H1 (cell line): ENCODE results near the gene GRAMD4.

Experiments
- ATF3 ChIP-seq: IDR thresholded peaks from 2 replicates; pipeline ENCODE4 v1.6.1; 2011; ENCODE audit warnings: low read depth, mild to moderate bottlenecking, low read length; ENCODE audit not compliant: insufficient read depth
- BRCA1 ChIP-seq: IDR thresholded peaks from 2 replicates; pipeline ENCODE4 v1.6.1; 2012; ENCODE audit warnings: low read depth, low read length, improper control_type of control experiment
- CBX8 ChIP-seq: fragments of 300-800, 300-1000 bp; sonication (generic); IDR thresholded peaks from 2 replicates; pipeline ENCODE4 v1.7.1; 2016; ENCODE audit warnings: low read depth, low read length, borderline replicate concordance
- CTCF ChIP-seq, 3 experiments: IDR thresholded peaks; 1 replicate in 2 of 3; 2 replicates in 1 of 3; pipeline versions ENCODE4 v1.5.1 to v1.6.1; 2011; ENCODE audit warnings: low read length in 3 of 3, mild to moderate bottlenecking in 3 of 3, inconsistent platforms in 2 of 3, low read depth in 1 of 3, moderate library complexity in 1 of 3; ENCODE audit not compliant: insufficient read depth in 1 of 3; ENCODE audit errors: control extremely low read depth in 1 of 3
- GABPA ChIP-seq: IDR thresholded peaks from 2 replicates; pipeline ENCODE4 v1.6.1; 2011; ENCODE audit warnings: mild to moderate bottlenecking, low read length, moderate library complexity, borderline replicate concordance; ENCODE audit not compliant: insufficient read depth
- HDAC2 ChIP-seq, 2 experiments: fragments of 300-600 bp in 1 of 2; sonication (generic) in 1 of 2; IDR thresholded peaks; 2 replicates each; pipeline ENCODE4 v1.6.1; 2011 to 2012; ENCODE audit warnings: low read depth in 2 of 2, low read length in 2 of 2, mild to moderate bottlenecking in 2 of 2, moderate library complexity in 2 of 2, borderline replicate concordance in 1 of 2, inconsistent platforms in 1 of 2
- NRF1 ChIP-seq: IDR thresholded peaks from 2 replicates; pipeline ENCODE4 v1.6.1; 2011; ENCODE audit warnings: mild to moderate bottlenecking, low read depth, low read length, improper control_type of control experiment
- POLR2A ChIP-seq, 2 experiments: IDR thresholded peaks; 1 replicate in 1 of 2; 2 replicates in 1 of 2; pipeline ENCODE4 v1.6.1; 2011; ENCODE audit warnings: low read depth in 2 of 2, low read length in 2 of 2, mild to moderate bottlenecking in 2 of 2; ENCODE audit errors: control extremely low read depth in 1 of 2
- RAD21 ChIP-seq, 2 experiments: IDR thresholded peaks in 1 of 2; conservative IDR thresholded peaks in 1 of 2; 2 replicates each; pipeline ENCODE4 v1.6.1; 2011; ENCODE audit warnings: low read depth in 2 of 2, low read length in 2 of 2, improper control_type of control experiment in 1 of 2, inconsistent platforms in 1 of 2, mild to moderate bottlenecking in 1 of 2, moderate library complexity in 1 of 2
- SP1 ChIP-seq: IDR thresholded peaks from 2 replicates; pipeline ENCODE4 v1.6.1; 2011; ENCODE audit warnings: low read depth, low read length
- USF2 ChIP-seq: IDR thresholded peaks from 2 replicates; pipeline ENCODE4 v1.6.1; 2011; ENCODE audit warnings: low read length, improper control_type of control experiment
- ZNF274 ChIP-seq: IDR thresholded peaks from 2 replicates; pipeline ENCODE4 v1.7.0; 2012; ENCODE audit warnings: low read length, borderline replicate concordance; ENCODE audit errors: extremely low read depth

- TF ChIP-seq HDAC2 (IDR thresholded peaks at IDR 0.05; ENCODE audit: borderline replicate concordance in 1 of 2, low read depth in 2 of 2, low read length in 2 of 2) (no peak), ATF3 (no peak), CTCF (IDR thresholded peaks at IDR 0.05; ENCODE audit: control extremely low read depth in 1 of 3, insufficient read depth in 1 of 3, low read depth in 1 of 3, low read length in 3 of 3) (no peak), NRF1 (no peak), USF2 (no peak), CBX8 (no peak), SP1 (no peak), ZNF274 (no peak), BRCA1 (no peak), GABPA (no peak), RAD21 (IDR thresholded peaks at IDR 0.05 in 1 of 2, conservative IDR thresholded peaks at IDR 0.05 in 1 of 2; ENCODE audit: low read depth in 2 of 2, low read length in 2 of 2) (no peak), POLR2A (IDR thresholded peaks at IDR 0.05; ENCODE audit: control extremely low read depth in 1 of 2, low read depth in 2 of 2, low read length in 2 of 2) (no peak; a peak in 1 of 3 replicates)
Measured at GRCh38 chr22:46626911-46627805, 7.0 kb downstream of the GRAMD4 start.
